ENCODE data around the gene AXL.
"Not testable (repeated sequence)": the region's sequence is repeated elsewhere in the genome, so short reads cannot be mapped to it uniquely, and the experiment has no call there.

AXL gene

GRCh38 chr19:41276231-41276630, 57.2 kb downstream of the AXL start:
- no peak for DNase-seq (ENCODE audit: low read depth in 2 of 2)

GRCh38 chr19:41278478-41278877, 59.5 kb downstream of the AXL start:
- no peak for DNase-seq (ENCODE audit: low read depth in 2 of 2)

- DNase-seq (ENCODE audit: low read depth in 2 of 2), result no peak
These were observed 69.9 kb downstream of the AXL start for GRCh38 chr19:41288673-41289530.

- not testable (repeated sequence) for DNase-seq (ENCODE audit: low read depth in 2 of 2)
These were observed 70.8 kb downstream of the AXL start for GRCh38 chr19:41289814-41290213.

GRCh38 chr19:41294393-41294792, 75.4 kb downstream of the AXL start:
- DNase-seq (ENCODE audit: low read depth in 2 of 2), result no peak

- no peak for DNase-seq (ENCODE audit: low read depth in 2 of 2)
These were observed 76.5 kb downstream of the AXL start for GRCh38 chr19:41295499-41295898.

- DNase-seq (ENCODE audit: low read depth in 2 of 2), result no peak
These were observed 77.4 kb downstream of the AXL start for GRCh38 chr19:41296433-41296871.

GRCh38 chr19:41297628-41298347, 78.8 kb downstream of the AXL start:
- DNase-seq (ENCODE audit: low read depth in 2 of 2), result no peak

GRCh38 chr19:41298348-41298964, 79.4 kb downstream of the AXL start:
- DNase-seq (ENCODE audit: low read depth in 2 of 2), result no peak

- no peak for DNase-seq (ENCODE audit: low read depth in 2 of 2)
These were observed 80.2 kb downstream of the AXL start for GRCh38 chr19:41299046-41299754.

GRCh38 chr19:41299755-41300089, 80.7 kb downstream of the AXL start:
- DNase-seq (ENCODE audit: low read depth in 2 of 2), result no peak

- DNase-seq (ENCODE audit: low read depth in 2 of 2), result no peak
These were observed 81.5 kb downstream of the AXL start for GRCh38 chr19:41300555-41300954.

GRCh38 chr19:41302624-41303351, 83.8 kb downstream of the AXL start:
- no peak for DNase-seq (ENCODE audit: low read depth in 2 of 2)

- DNase-seq (ENCODE audit: low read depth in 2 of 2), result no peak
These were observed 84.9 kb downstream of the AXL start for GRCh38 chr19:41303954-41304353.

- DNase-seq (ENCODE audit: low read depth in 2 of 2), result no peak
These were observed 85.9 kb downstream of the AXL start for GRCh38 chr19:41304706-41305483.

GRCh38 chr19:41305927-41306793, 87.1 kb downstream of the AXL start:
- no peak for DNase-seq (ENCODE audit: low read depth in 2 of 2)

GRCh38 chr19:41307090-41307875, 88.3 kb downstream of the AXL start:
- DNase-seq (ENCODE audit: low read depth in 2 of 2), result no peak

GRCh38 chr19:41307954-41308449, 89.0 kb downstream of the AXL start:
- no peak for DNase-seq (ENCODE audit: low read depth in 2 of 2)
